MM.1S (cell line): ENCODE results near the gene SCYL2.

Source experiments
- DNase-seq: peaks from one replicate; pipeline ENCODE4 v3.0.0-alpha.2; 2015
- H2AFZ ChIP-seq: fragments of 300-600 bp; sonication (generic); 2 replicates; pipeline ENCODE4 v1.6.0; 2016; ENCODE audit warnings: antibody characterized with exemption, low read length
- H3F3A ChIP-seq: fragments of 300-600 bp; sonication (generic); 2 replicates; pipeline ENCODE4 v1.6.1; 2016; ENCODE audit warnings: mild to moderate bottlenecking, antibody characterized with exemption, low read length, moderate library complexity, mixed read lengths; ENCODE audit not compliant: insufficient read depth
- H3K27ac ChIP-seq: fragments of 300-600 bp; sonication (generic); 2 replicates; pipeline ENCODE4 v1.5.1; 2016; ENCODE audit warnings: mild to moderate bottlenecking, low read length
- H3K27me3 ChIP-seq: fragments of 300-600 bp; sonication (generic); replicated peaks from 2 replicates; pipeline ENCODE4 v1.6.0; 2016; ENCODE audit warnings: low read length; ENCODE audit not compliant: insufficient read depth
- H3K36me3 ChIP-seq: fragments of 300-600 bp; sonication (generic); replicated peaks from 2 replicates; pipeline ENCODE4 v1.6.1; 2016; ENCODE audit warnings: mild to moderate bottlenecking, low read length, mixed read lengths; ENCODE audit not compliant: insufficient read depth
- H3K4me1 ChIP-seq: fragments of 300-600 bp; sonication (generic); 2 replicates; pipeline ENCODE4 v1.6.1; 2016; ENCODE audit warnings: low read length, mixed read lengths
- H3K4me2 ChIP-seq: fragments of 300-600 bp; sonication (generic); 2 replicates; pipeline ENCODE4 v1.6.0; 2016; ENCODE audit warnings: low read depth, low read length
- H3K4me3 ChIP-seq: fragments of 300-600 bp; sonication (generic); 2 replicates; pipeline ENCODE4 v1.5.1; 2016; ENCODE audit warnings: low read length, mixed read lengths
- H3K79me2 ChIP-seq: fragments of 300-600 bp; sonication (generic); 2 replicates; pipeline ENCODE4 v1.6.1; 2016; ENCODE audit warnings: mixed run types, low read length, mixed read lengths
- H3K9ac ChIP-seq: fragments of 300-600 bp; sonication (generic); 2 replicates; pipeline ENCODE4 v1.6.1; 2016; ENCODE audit warnings: low read length, mixed read lengths
- H3K9me2 ChIP-seq: fragments of 300-600 bp; sonication (generic); replicated peaks from 2 replicates; pipeline ENCODE4 v1.6.1; 2016; ENCODE audit warnings: mild to moderate bottlenecking, low read length, mixed read lengths; ENCODE audit not compliant: insufficient read depth
- H3K9me3 ChIP-seq: fragments of 300-600 bp; sonication (generic); replicated peaks from 2 replicates; pipeline ENCODE4 v1.6.1; 2016; ENCODE audit warnings: mild to moderate bottlenecking, low read length, mixed read lengths; ENCODE audit not compliant: insufficient read depth
- H4K20me1 ChIP-seq: fragments of 300-600 bp; sonication (generic); 2 replicates; pipeline ENCODE4 v1.6.1; 2016; ENCODE audit warnings: mild to moderate bottlenecking, low read length, moderate library complexity, mixed read lengths; ENCODE audit not compliant: insufficient read depth
- EZH2 ChIP-seq: fragments of 300-600 bp; sonication (generic); optimal IDR thresholded peaks from 2 replicates; pipeline ENCODE3; 2017; ENCODE audit warnings: low read depth, mild to moderate bottlenecking, antibody characterized with exemption, low read length, mixed read lengths
- EZH2phosphoT487 ChIP-seq: fragments of 300-600 bp; sonication (generic); IDR thresholded peaks from 2 replicates; pipeline ENCODE4 v1.6.1; 2018; ENCODE audit warnings: antibody characterized with exemption, low read length
- TF ChIP-seq, protein P1 (sequence below): fragments of 300-600 bp; sonication (generic); IDR thresholded peaks from 2 replicates; pipeline ENCODE4 v1.5.1; 2016; ENCODE audit warnings: antibody characterized with exemption, low read length, mixed read lengths

SCYL2 gene

DNA sequence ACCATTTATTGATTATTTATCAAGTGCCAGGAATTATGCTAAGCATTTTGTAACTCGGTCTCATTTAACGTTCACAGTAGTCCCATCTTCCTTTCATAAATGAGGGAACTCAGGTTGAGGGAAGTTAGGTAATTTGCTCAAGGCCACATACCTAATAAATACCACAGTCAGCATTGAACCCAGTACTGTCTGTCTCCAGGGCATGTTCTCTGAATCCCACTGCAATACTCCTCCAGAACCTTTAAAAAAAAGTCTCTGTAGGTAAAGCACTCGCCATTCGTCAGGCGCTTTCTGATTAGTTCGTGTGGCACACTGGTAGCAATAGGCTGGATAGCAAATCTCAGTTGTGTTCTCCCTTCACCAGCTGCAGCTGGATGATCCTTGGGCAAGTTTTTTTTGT is 104.2 kb downstream of the SCYL2 start:
- H3K4me2 ChIP-seq = no peak overlapping the region
- no peaks in the 10 kb centered on the region for H3K4me1 ChIP-seq
- H3K9me2 ChIP-seq = no peaks in the 10 kb centered on the region
- no peaks in the 10 kb centered on the region for H3K27me3 ChIP-seq
- TF ChIP-seq EZH2phosphoT487 (no peak), EZH2 (no peak)
- TF ChIP-seq, protein P1, sequence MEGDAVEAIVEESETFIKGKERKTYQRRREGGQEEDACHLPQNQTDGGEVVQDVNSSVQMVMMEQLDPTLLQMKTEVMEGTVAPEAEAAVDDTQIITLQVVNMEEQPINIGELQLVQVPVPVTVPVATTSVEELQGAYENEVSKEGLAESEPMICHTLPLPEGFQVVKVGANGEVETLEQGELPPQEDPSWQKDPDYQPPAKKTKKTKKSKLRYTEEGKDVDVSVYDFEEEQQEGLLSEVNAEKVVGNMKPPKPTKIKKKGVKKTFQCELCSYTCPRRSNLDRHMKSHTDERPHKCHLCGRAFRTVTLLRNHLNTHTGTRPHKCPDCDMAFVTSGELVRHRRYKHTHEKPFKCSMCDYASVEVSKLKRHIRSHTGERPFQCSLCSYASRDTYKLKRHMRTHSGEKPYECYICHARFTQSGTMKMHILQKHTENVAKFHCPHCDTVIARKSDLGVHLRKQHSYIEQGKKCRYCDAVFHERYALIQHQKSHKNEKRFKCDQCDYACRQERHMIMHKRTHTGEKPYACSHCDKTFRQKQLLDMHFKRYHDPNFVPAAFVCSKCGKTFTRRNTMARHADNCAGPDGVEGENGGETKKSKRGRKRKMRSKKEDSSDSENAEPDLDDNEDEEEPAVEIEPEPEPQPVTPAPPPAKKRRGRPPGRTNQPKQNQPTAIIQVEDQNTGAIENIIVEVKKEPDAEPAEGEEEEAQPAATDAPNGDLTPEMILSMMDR = no peak
- no peak overlapping the region for H3K9ac ChIP-seq
- H3F3A ChIP-seq = no peaks in the 10 kb centered on the region
- H3K27ac ChIP-seq = no peak overlapping the region
- no peaks in the 10 kb centered on the region for H3K36me3 ChIP-seq
- no peak overlapping the region for H3K4me3 ChIP-seq
- H2AFZ ChIP-seq = no peak overlapping the region
- H3K79me2 ChIP-seq = no peaks in the 10 kb centered on the region
- no peaks in the 10 kb centered on the region for H4K20me1 ChIP-seq
- DNase-seq = no peak
- H3K9me3 ChIP-seq = no peaks in the 10 kb centered on the region

DNA sequence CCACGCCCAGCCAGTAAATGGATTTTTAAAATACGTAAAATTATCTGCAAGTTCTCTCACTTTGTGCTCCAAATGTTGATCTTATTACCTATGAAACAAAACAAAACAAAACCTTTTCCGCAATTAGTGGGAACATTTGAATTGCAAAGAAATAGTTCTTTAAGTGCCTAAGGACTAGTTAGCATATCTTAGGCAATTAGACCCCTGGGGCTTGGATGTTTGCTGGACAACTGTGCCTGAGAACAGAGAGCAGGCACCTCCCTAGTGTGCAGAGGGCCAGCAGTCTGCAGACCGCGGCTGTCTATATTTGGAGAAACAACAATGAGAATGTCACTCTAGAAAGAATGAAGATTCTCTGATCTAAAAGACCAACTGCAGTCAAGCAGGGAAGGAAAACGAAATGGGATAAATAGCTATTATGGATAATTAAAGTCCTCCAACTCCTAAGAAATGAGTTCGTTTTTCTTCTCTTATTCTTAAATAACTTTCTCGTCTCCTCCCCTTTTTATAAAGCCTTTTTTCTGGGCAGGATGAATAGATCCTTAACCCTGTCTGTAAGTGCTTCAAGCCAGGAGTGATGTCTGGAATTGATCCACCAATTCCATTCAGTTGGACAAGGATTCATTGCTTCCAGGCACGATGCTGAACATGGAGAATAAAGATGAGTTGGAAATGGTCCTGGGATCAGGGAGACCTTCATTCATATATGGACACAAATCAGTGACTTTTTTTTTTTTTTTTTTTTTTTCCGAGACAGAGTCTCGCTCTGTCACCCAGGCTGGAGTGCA is 106.1 kb downstream of the SCYL2 start:
- Histone ChIP-seq H3K4me2 (no peak overlapping the region), H3K27me3 (no peaks in the 10 kb centered on the region), H3K9me3 (no peaks in the 10 kb centered on the region), H2AFZ (no peak overlapping the region), H3K79me2 (no peaks in the 10 kb centered on the region), H3K9ac (no peak overlapping the region), H3K4me3 (no peak overlapping the region), H3K27ac (no peak overlapping the region), H3K4me1 (no peaks in the 10 kb centered on the region), H4K20me1 (no peaks in the 10 kb centered on the region), H3K36me3 (no peaks in the 10 kb centered on the region), H3F3A (no peaks in the 10 kb centered on the region), H3K9me2 (no peaks in the 10 kb centered on the region)
- TF ChIP-seq EZH2 (no peak), EZH2phosphoT487 (no peak)
- TF ChIP-seq, protein P1 = no peak
- no peak for DNase-seq

DNA sequence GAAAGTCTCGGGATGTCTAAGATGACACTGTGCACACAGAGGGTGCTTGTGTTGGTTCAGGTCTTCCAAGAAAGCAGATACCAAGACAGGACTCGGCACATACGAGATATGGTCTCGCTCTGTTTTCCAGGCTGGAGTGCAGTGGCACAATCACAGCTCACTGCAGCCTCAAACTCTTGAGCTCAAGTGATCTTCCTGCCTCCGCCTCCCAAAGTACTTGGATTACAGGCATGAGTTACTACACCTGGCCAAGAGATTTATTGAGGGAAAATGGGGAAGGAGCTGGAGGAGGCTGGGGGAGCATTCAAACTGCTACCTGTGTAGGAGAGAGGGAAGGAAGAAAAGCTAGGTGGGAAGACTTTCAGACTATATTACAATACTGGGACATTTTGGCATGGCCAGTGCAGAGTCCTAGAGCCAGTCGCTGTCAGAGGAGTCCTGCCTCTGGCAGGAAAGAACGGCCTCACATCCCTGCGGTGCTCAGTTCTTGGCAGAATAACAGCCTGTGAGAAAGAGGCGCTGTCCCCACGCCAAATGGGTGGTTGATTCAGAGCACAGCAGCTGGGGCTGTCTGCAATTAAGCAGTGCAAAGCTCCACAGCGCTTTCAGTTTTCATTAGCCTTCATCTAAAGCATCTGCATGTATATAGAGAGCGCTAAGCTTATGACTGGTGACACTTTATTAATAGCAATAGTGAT is 108.2 kb downstream of the SCYL2 start:
- H3K9ac ChIP-seq = no peak overlapping the region
- DNase-seq = no peak
- H3K4me1 ChIP-seq = no peaks in the 10 kb centered on the region
- no peak overlapping the region for H2AFZ ChIP-seq
- H3K4me3 ChIP-seq = no peak overlapping the region
- TF ChIP-seq, protein P1 = no peak
- TF ChIP-seq EZH2 (no peak), EZH2phosphoT487 (no peak)
- H3K27ac ChIP-seq = no peak overlapping the region
- no peaks in the 10 kb centered on the region for H3K9me3 ChIP-seq
- H4K20me1 ChIP-seq = no peaks in the 10 kb centered on the region
- H3K79me2 ChIP-seq = no peaks in the 10 kb centered on the region
- no peaks in the 10 kb centered on the region for H3K36me3 ChIP-seq
- no peak overlapping the region for H3K4me2 ChIP-seq
- no peaks in the 10 kb centered on the region for H3F3A ChIP-seq
- H3K27me3 ChIP-seq = no peaks in the 10 kb centered on the region
- H3K9me2 ChIP-seq = no peaks in the 10 kb centered on the region
